Measurements from ENCODE around the gene WDR37. TPM values are rescaled to one million over a fixed set of nuclear protein-coding genes. Genes with fewer than 3 reads are reported as not detected.
A peak's percentile ranks its signal among the peaks of the same experiment; 100 is the strongest.

WDR37 gene
- total and polyA plus RNA-seq, 12 donors: 6.8 to 36.5 (median 31.4) TPM

GRCh38 chr10:1150638-1150955 lies 94.4 kb downstream of the WDR37 start:
- no peak overlapping the region for H3K4me3 ChIP-seq
- no peak overlapping the region for H3K27ac ChIP-seq
- 88 to 90% methylated on average over 13 of the region's 13 CpGs for WGBS, 2 donors
- TF ChIP-seq, protein P1, sequence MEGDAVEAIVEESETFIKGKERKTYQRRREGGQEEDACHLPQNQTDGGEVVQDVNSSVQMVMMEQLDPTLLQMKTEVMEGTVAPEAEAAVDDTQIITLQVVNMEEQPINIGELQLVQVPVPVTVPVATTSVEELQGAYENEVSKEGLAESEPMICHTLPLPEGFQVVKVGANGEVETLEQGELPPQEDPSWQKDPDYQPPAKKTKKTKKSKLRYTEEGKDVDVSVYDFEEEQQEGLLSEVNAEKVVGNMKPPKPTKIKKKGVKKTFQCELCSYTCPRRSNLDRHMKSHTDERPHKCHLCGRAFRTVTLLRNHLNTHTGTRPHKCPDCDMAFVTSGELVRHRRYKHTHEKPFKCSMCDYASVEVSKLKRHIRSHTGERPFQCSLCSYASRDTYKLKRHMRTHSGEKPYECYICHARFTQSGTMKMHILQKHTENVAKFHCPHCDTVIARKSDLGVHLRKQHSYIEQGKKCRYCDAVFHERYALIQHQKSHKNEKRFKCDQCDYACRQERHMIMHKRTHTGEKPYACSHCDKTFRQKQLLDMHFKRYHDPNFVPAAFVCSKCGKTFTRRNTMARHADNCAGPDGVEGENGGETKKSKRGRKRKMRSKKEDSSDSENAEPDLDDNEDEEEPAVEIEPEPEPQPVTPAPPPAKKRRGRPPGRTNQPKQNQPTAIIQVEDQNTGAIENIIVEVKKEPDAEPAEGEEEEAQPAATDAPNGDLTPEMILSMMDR (IDR thresholded peaks at IDR 0.05): no peak
- H3K4me1 ChIP-seq: peaks cover 0 to 9% (median 0%) of the 10 kb centered on the region in 9 donors
- peak in 1 of 8 donors; percentile 27 for ATAC-seq
- peaks cover 0 to 8% (median 0%) of the 10 kb centered on the region in 7 donors for H3K27me3 ChIP-seq
- no peaks in the 10 kb centered on the region for H3K36me3 ChIP-seq
- intact Hi-C loops (cut with DNase I): no loop called here
- peaks cover 0 to 16% (median 2%) of the 10 kb centered on the region in 11 donors for H3K9me3 ChIP-seq
- DNase-seq: no peak

DNA sequence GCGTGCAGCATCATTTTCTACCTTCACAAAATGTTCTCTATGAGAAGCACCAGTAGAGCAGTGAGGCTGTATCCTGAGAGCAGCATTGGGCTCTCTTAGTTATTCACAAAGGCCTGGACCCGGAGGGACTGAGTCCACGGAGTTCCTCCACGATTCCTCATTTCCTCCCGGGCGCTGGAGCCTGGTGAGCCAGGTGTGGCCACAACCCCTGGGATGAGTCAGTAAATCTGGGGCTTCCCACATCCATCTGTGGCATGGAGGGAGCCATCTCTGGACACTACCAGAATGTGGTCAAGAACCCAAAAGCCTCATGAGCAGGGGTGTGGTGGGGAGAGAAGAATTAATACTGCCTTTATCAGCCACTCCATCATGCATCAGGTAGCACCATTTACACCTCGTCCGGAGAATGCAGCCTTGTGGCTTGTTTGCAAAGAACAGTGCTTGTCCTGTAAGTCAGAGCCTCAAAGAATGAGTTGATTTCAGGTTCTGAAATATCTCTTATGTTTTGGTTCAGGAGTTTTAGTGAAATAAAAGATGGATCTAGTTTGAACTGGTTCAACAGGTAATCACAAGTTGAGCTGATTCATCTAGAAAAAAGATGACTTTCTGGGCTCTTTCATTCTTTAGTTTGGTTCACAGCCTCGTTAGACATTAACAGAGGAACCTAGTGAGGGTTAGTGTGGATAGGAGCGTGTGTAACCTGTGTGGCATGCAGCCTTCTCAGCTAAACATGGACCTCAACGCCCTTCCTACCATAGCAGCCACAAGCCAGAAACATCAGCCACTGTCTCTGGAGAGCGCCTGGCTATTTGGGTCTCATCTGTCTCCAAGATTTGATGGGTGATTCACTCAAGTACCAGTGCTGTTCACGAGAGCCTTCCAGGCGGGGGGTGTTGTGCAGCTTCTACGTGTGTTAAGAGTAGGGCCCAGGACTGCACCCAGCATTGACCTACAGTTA lies 95.2 kb downstream of the WDR37 start:
- ATAC-seq (no peak), DNase-seq (no peak)
- Histone ChIP-seq H3K9me3 (peaks cover 0 to 8% (median 0%) of the 10 kb centered on the region in 11 donors), H3K27ac (no peak overlapping the region), H3K4me1 (peaks cover 0 to 9% (median 0%) of the 10 kb centered on the region in 9 donors), H3K27me3 (peaks cover 0 to 8% (median 0%) of the 10 kb centered on the region in 7 donors), H3K36me3 (no peaks in the 10 kb centered on the region), H3K4me3 (no peak overlapping the region)
- TF ChIP-seq, protein P1 (IDR thresholded peaks at IDR 0.05): no peak
- WGBS, 2 donors: 84 to 85% methylated on average over 15 of the region's 15 CpGs
- intact Hi-C loops (cut with DNase I): no loop called here

GRCh38 chr10:1152386-1153250 lies 96.4 kb downstream of the WDR37 start:
- H3K4me1 ChIP-seq: peaks cover 0 to 9% (median 0%) of the 10 kb centered on the region in 9 donors
- WGBS, 2 donors: 85 to 86% methylated on average over 32 of the region's 32 CpGs
- intact Hi-C loops (cut with DNase I): no loop called here
- H3K36me3 ChIP-seq: no peaks in the 10 kb centered on the region
- no peak overlapping the region for H3K4me3 ChIP-seq
- H3K27ac ChIP-seq: no peak overlapping the region
- TF ChIP-seq, protein P1 (IDR thresholded peaks at IDR 0.05): no peak
- H3K27me3 ChIP-seq: peaks cover 0 to 8% (median 0%) of the 10 kb centered on the region in 7 donors
- H3K9me3 ChIP-seq: no peaks in the 10 kb centered on the region
- DNase-seq (peak in 1 of 2 donors; percentile 1), ATAC-seq (no peak)

DNA sequence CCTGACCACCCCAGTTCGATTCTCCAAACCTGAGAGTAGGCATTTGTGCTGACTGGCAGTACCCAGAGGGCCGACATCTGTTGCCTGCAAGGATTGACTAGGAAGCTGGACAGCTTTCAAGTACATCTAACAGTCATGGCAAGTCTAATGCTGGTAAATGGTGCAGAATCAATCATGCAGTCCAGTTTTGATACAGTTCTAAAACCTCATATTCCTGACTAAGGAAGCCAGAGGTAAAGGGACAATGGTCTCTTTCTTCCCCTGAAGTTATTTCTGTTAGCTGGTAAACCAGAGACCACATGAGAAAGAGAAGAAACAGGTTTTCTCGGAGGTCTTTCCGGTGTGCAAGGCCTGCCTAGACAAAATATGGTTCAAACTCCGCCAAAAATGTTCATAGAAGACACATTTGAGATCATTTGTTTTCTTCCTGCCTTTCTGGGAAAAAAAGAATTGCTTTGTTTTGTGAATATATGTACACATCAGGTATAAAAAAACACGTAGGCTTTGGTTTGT lies 97.1 kb downstream of the WDR37 start:
- intact Hi-C loops (cut with DNase I): no loop called here
- WGBS, 2 donors: 86 to 88% methylated on average over 6 of the region's 6 CpGs
- H3K27me3 ChIP-seq: peaks cover 0 to 8% (median 0%) of the 10 kb centered on the region in 7 donors
- no peak for DNase-seq
- H3K27ac ChIP-seq: no peak overlapping the region
- TF ChIP-seq, protein P1 (IDR thresholded peaks at IDR 0.05): no peak
- H3K4me3 ChIP-seq: no peak overlapping the region
- H3K4me1 ChIP-seq: peaks cover 0 to 9% (median 0%) of the 10 kb centered on the region in 9 donors
- H3K36me3 ChIP-seq: no peaks in the 10 kb centered on the region
- H3K9me3 ChIP-seq: no peaks in the 10 kb centered on the region
- no peak for ATAC-seq
